ENCODE measurements around the gene TNFRSF14.

The TNFRSF14 gene

GRCh38 chr1:2523891-2524609 lies 32.1 kb upstream of the TNFRSF14 start:
- DNase-seq, result peak; percentile 52

GRCh38 chr1:2525572-2525919 lies 30.6 kb upstream of the TNFRSF14 start:
- DNase-seq, result no peak

GRCh38 chr1:2525920-2526823 lies 30.0 kb upstream of the TNFRSF14 start, which contains the start of gene PANK4:
PANK4 (minus strand) TSS chr1:2526596; CDS start chr1:2526587, 9 bp downstream.
- peak; percentile 86 for DNase-seq

- no peak for DNase-seq
Measured at GRCh38 chr1:2526824-2527555, 29.2 kb upstream of the TNFRSF14 start.

- no peak for DNase-seq
Measured at GRCh38 chr1:2527556-2527860, 28.7 kb upstream of the TNFRSF14 start.

- no peak for DNase-seq
Measured at GRCh38 chr1:2528016-2528415, 28.2 kb upstream of the TNFRSF14 start.

GRCh38 chr1:2528611-2528965 lies 27.6 kb upstream of the TNFRSF14 start:
- no peak for DNase-seq

- peak; percentile 54 for DNase-seq
Measured at GRCh38 chr1:2528966-2529783, 27.0 kb upstream of the TNFRSF14 start.

GRCh38 chr1:2529784-2530512 lies 26.2 kb upstream of the TNFRSF14 start, which contains the start of gene HES5:
HES5 (minus strand) TSS chr1:2530263; CDS start chr1:2530164, 99 bp downstream.
- no peak for DNase-seq

GRCh38 chr1:2530513-2531361 lies 25.4 kb upstream of the TNFRSF14 start:
- DNase-seq, result no peak

GRCh38 chr1:2532485-2533160 lies 23.5 kb upstream of the TNFRSF14 start:
- no peak for DNase-seq

- no peak for DNase-seq
Measured at GRCh38 chr1:2533365-2533764, 22.8 kb upstream of the TNFRSF14 start.

- DNase-seq, result no peak
Measured at GRCh38 chr1:2534315-2534686, 21.9 kb upstream of the TNFRSF14 start.

GRCh38 chr1:2534687-2535441 lies 21.3 kb upstream of the TNFRSF14 start:
- no peak for DNase-seq

GRCh38 chr1:2535455-2535854 lies 20.7 kb upstream of the TNFRSF14 start:
- DNase-seq, result no peak

- no peak for DNase-seq
Measured at GRCh38 chr1:2535981-2536380, 20.2 kb upstream of the TNFRSF14 start.

- no peak for DNase-seq
Measured at GRCh38 chr1:2537784-2538115, 18.4 kb upstream of the TNFRSF14 start.

- DNase-seq, result no peak
Measured at GRCh38 chr1:2538376-2538775, 17.8 kb upstream of the TNFRSF14 start.

GRCh38 chr1:2538872-2539271 lies 17.3 kb upstream of the TNFRSF14 start:
- no peak for DNase-seq
